Caco-2 (cell line): Measurements from ENCODE around the gene TAS1R3. TPM values are rescaled to one million over a fixed set of nuclear protein-coding genes. Genes with fewer than 3 reads are reported as not detected.
"Not testable (repeated sequence)": the region's sequence is repeated elsewhere in the genome, so short reads cannot be mapped to it uniquely, and the experiment has no call there.

Experiments used
- BruUV-seq: library from RNA; stranded (reverse); fragments of 400-500 nt; replicated peaks from 2 replicates; lab custom pipeline; 2021; lab: Mats Ljungman, UMichigan
- CTCF ChIA-PET: fragments of 300-600 bp; sonication (Branson Sonifier 250); formaldehyde crosslinking; loops from one replicate; lab custom pipeline; 2022; ENCODE audit warnings: antibody characterized with exemption; lab: Charles Lee
- POLR2A ChIA-PET: fragments of 300-600 bp; sonication (Branson Sonifier 250); formaldehyde crosslinking; loops from one replicate; lab custom pipeline; 2022; ENCODE audit warnings: antibody characterized with exemption; lab: Charles Lee
- DNase-seq, 2 experiments: peaks; one replicate each; pipeline versions ENCODE4 v3.0.0 to v3.0.0-alpha.2; 2020 to 2022
- H3K27me3 ChIP-seq: replicated peaks from 2 replicates; pipeline ENCODE4 v1.6.0; 2011; ENCODE audit warnings: low read length; ENCODE audit not compliant: control insufficient read depth, insufficient read depth
- H3K36me3 ChIP-seq: 2 replicates; pipeline ENCODE4 v1.5.1; 2011; ENCODE audit warnings: low read length; ENCODE audit not compliant: control insufficient read depth, insufficient read depth
- H3K4me1 ChIP-seq: fragments of 250-450 bp; sonication (Bioruptor Pico); 2 replicates; pipeline ENCODE4 v1.5.1; 2020; ENCODE audit warnings: mild to moderate bottlenecking
- H3K4me3 ChIP-seq: 2 replicates; pipeline ENCODE4 v1.5.1; 2011; ENCODE audit warnings: low read depth, mild to moderate bottlenecking, control low read depth, low read length
- H3K9me3 ChIP-seq: fragments of 250-450 bp; sonication (Bioruptor Pico); 2 replicates; pipeline ENCODE4 v1.5.1; 2020; ENCODE audit warnings: mild to moderate bottlenecking, moderate library complexity
- H3K27ac Mint-ChIP-seq: one replicate; pipeline ENCODE4 v1.8.0; 2022; ENCODE audit warnings: mixed read lengths; ENCODE audit not compliant: unreplicated experiment
- H3K27me3 Mint-ChIP-seq: one replicate; pipeline ENCODE4 v1.8.0; 2022; ENCODE audit warnings: mixed read lengths; ENCODE audit not compliant: insufficient read depth, unreplicated experiment
- H3K36me3 Mint-ChIP-seq: one replicate; pipeline ENCODE4 v1.8.0; 2022; ENCODE audit warnings: mild to moderate bottlenecking, mixed read lengths; ENCODE audit not compliant: insufficient read depth, unreplicated experiment
- H3K4me1 Mint-ChIP-seq: one replicate; pipeline ENCODE4 v1.8.0; 2022; ENCODE audit warnings: low read depth, mixed read lengths; ENCODE audit not compliant: unreplicated experiment
- H3K4me3 Mint-ChIP-seq: one replicate; pipeline ENCODE4 v1.8.0; 2022; ENCODE audit warnings: mild to moderate bottlenecking, moderate library complexity, mixed read lengths; ENCODE audit not compliant: unreplicated experiment
- H3K9me3 Mint-ChIP-seq: one replicate; pipeline ENCODE4 v1.8.0; 2022; ENCODE audit warnings: mixed read lengths; ENCODE audit not compliant: unreplicated experiment
- CTCF ChIP-seq, 2 experiments: fragments of 200-600 bp in 1 of 2; IDR thresholded peaks; 1 replicate in 1 of 2; 2 replicates in 1 of 2; pipeline versions ENCODE4 v1.5.1 to v1.8.0; 2011 to 2022; ENCODE audit warnings: antibody characterized with exemption in 1 of 2, control low read depth in 1 of 2, inconsistent platforms in 1 of 2, low read depth in 1 of 2, low read length in 1 of 2, mild to moderate bottlenecking in 1 of 2, moderate library complexity in 1 of 2; ENCODE audit not compliant: insufficient read depth in 1 of 2, severe bottlenecking in 1 of 2, unreplicated experiment in 1 of 2
- intact Hi-C: fragments of 100-400 bp; cut with micrococcal nuclease; formaldehyde crosslinking; loops from one replicate; pipeline ENCODE4 v1.10.0; 2022; ENCODE audit not compliant: unreplicated experiment
- total RNA-seq: library from RNA; stranded (reverse); gene quantifications from 2 replicates; pipeline ENCODE4 v1.2.3, GENCODE V29; 2022

TAS1R3 gene
- total RNA-seq, 1 experiment from 2014 or later, result 0.29 TPM

- Histone ChIP-seq H3K27me3 (no peaks in the 10 kb centered on the region), H3K36me3 (no peaks in the 10 kb centered on the region), H3K9me3 (no peaks in the 10 kb centered on the region), H3K4me3 (no peak overlapping the region), H3K4me1 (no peaks in the 10 kb centered on the region)
- H3K36me3 Mint-ChIP-seq, result peaks cover 6% of the 10 kb centered on the region
- no peaks in the 10 kb centered on the region for H3K4me1 Mint-ChIP-seq
- intact Hi-C loops, result no loop called here
- no peak for TF ChIP-seq CTCF (IDR thresholded peaks at IDR 0.05; ENCODE audit: insufficient read depth in 1 of 2, low read depth in 1 of 2, low read length in 1 of 2, severe bottlenecking in 1 of 2, unreplicated experiment in 1 of 2)
- H3K27ac Mint-ChIP-seq, result no peak overlapping the region
- no peaks in the 10 kb centered on the region for H3K9me3 Mint-ChIP-seq
- no peak overlapping the region for H3K4me3 Mint-ChIP-seq
- POLR2A ChIA-PET, result no interaction called here
- no peak for DNase-seq
- CTCF ChIA-PET, result no interaction called here
- no TSS peak for BruUV-seq
- no peaks in the 10 kb centered on the region for H3K27me3 Mint-ChIP-seq
Measured at GRCh38 chr1:1367315-1367714, 36.2 kb downstream of the TAS1R3 start.

- DNase-seq, H3K27ac Mint-ChIP-seq, H3K27me3 Mint-ChIP-seq, POLR2A ChIA-PET, intact Hi-C loops, H3K27me3 ChIP-seq, H3K4me1 ChIP-seq, H3K4me3 ChIP-seq, H3K4me1 Mint-ChIP-seq, H3K4me3 Mint-ChIP-seq, H3K9me3 ChIP-seq, H3K9me3 Mint-ChIP-seq, H3K36me3 ChIP-seq, BruUV-seq: not testable (repeated sequence)
- CTCF ChIA-PET, result interaction anchor here (0.7 kb wide), 1 partner anchor 428 kb away, joined by 3 read pairs; no protein-coding TSS in a partner anchor
- H3K36me3 Mint-ChIP-seq, result peaks cover 11% of the 10 kb centered on the region
Measured at GRCh38 chr1:1370094-1370493, 39.0 kb downstream of the TAS1R3 start.

- ChIA-PET CTCF (interaction anchor here (0.7 kb wide), 1 partner anchor 429 kb away, joined by 3 read pairs; no protein-coding TSS in a partner anchor), POLR2A (no interaction called here)
- Mint-ChIP-seq H3K36me3 (peaks cover 16% of the 10 kb centered on the region), H3K9me3 (no peaks in the 10 kb centered on the region), H3K4me3 (no peak overlapping the region), H3K4me1 (no peaks in the 10 kb centered on the region), H3K27ac (no peak overlapping the region), H3K27me3 (no peaks in the 10 kb centered on the region)
- TF ChIP-seq CTCF (IDR thresholded peaks at IDR 0.05; ENCODE audit: insufficient read depth in 1 of 2, low read depth in 1 of 2, low read length in 1 of 2, severe bottlenecking in 1 of 2, unreplicated experiment in 1 of 2), result no peak
- Histone ChIP-seq H3K4me3 (no peak overlapping the region), H3K36me3 (no peaks in the 10 kb centered on the region), H3K9me3 (no peaks in the 10 kb centered on the region), H3K4me1 (peaks cover 6% of the 10 kb centered on the region), H3K27me3 (no peaks in the 10 kb centered on the region)
- intact Hi-C loops, result no loop called here
- DNase-seq, result no peak
- no TSS peak for BruUV-seq
Measured at GRCh38 chr1:1370771-1371300, 39.8 kb downstream of the TAS1R3 start.
